ENCODE data around the gene SCGB1C1.
"Not testable (repeated sequence)": the region's sequence is repeated elsewhere in the genome, so short reads cannot be mapped to it uniquely, and the experiment has no call there.

The SCGB1C1 gene

GRCh38 chr11:192674-193128, at the start of gene SCGB1C1:
Gene SCGB1C1 (plus strand): TSS chr11:193078. CDS start chr11:193100, 22 bp downstream.
- DNase-seq, result not testable (repeated sequence)

- not testable (repeated sequence) for DNase-seq
Measured at GRCh38 chr11:180242-180641, 12.6 kb upstream of the SCGB1C1 start.

GRCh38 chr11:189200-189783, 3.6 kb upstream of the SCGB1C1 start:
- DNase-seq, result not testable (repeated sequence)

GRCh38 chr11:189843-190311, 3.0 kb upstream of the SCGB1C1 start:
- not testable (repeated sequence) for DNase-seq

- DNase-seq, result not testable (repeated sequence)
Measured at GRCh38 chr11:190546-190945, 2.3 kb upstream of the SCGB1C1 start.

- not testable (repeated sequence) for DNase-seq
Measured at GRCh38 chr11:191490-192478, 1.1 kb upstream of the SCGB1C1 start.

GRCh38 chr11:193481-193880, 603 bp downstream of the SCGB1C1 start:
- not testable (repeated sequence) for DNase-seq

- DNase-seq, result no peak
Measured at GRCh38 chr11:196786-197731, 4.2 kb downstream of the SCGB1C1 start.

GRCh38 chr11:197741-198235, 4.9 kb downstream of the SCGB1C1 start:
- no peak for DNase-seq

GRCh38 chr11:198236-198806, 5.4 kb downstream of the SCGB1C1 start:
- no peak for DNase-seq

GRCh38 chr11:199004-199581, 6.2 kb downstream of the SCGB1C1 start:
- no peak for DNase-seq

GRCh38 chr11:199782-200181, 6.9 kb downstream of the SCGB1C1 start:
- no peak for DNase-seq

- no peak for DNase-seq
Measured at GRCh38 chr11:200224-201003, 7.5 kb downstream of the SCGB1C1 start.

GRCh38 chr11:201966-202365, 9.1 kb downstream of the SCGB1C1 start:
- no peak for DNase-seq

- no peak for DNase-seq
Measured at GRCh38 chr11:202490-202889, 9.6 kb downstream of the SCGB1C1 start.

- DNase-seq, result no peak
Measured at GRCh38 chr11:203056-203944, 10.4 kb downstream of the SCGB1C1 start.

- no peak for DNase-seq
Measured at GRCh38 chr11:203945-204586, 11.2 kb downstream of the SCGB1C1 start.

GRCh38 chr11:204587-205109, 11.8 kb downstream of the SCGB1C1 start:
- no peak for DNase-seq
